HL-60 (cell line): ENCODE measurements around the gene ATAD2B.

Source experiments
- CTCF ChIP-seq: IDR thresholded peaks from one replicate; pipeline ENCODE4 v1.5.1; 2011; ENCODE audit warnings: low read length, control low read depth, inconsistent platforms; ENCODE audit not compliant: insufficient read depth
- GABPA ChIP-seq: IDR thresholded peaks from 2 replicates; pipeline ENCODE4 v1.6.1; 2012; ENCODE audit warnings: low read depth
- POLR2AphosphoS5 ChIP-seq: IDR thresholded peaks from 2 replicates; pipeline ENCODE4 v1.6.1; 2012; ENCODE audit warnings: low read depth
- REST ChIP-seq: IDR thresholded peaks from 2 replicates; pipeline ENCODE4 v1.6.1; 2012; ENCODE audit warnings: low read depth; ENCODE audit not compliant: insufficient replicate concordance
- SPI1 ChIP-seq: IDR thresholded peaks from 2 replicates; pipeline ENCODE4 v1.6.1; 2012; ENCODE audit warnings: low read depth, mild to moderate bottlenecking, borderline replicate concordance

GRCh38 chr2:23850564-23851256 lies 76.2 kb downstream of the ATAD2B start:
- no peak for TF ChIP-seq CTCF
- no peak for TF ChIP-seq GABPA
- TF ChIP-seq REST, result no peak
- TF ChIP-seq POLR2AphosphoS5, result no peak
- no peak for TF ChIP-seq SPI1
